Testis (tissue), 3 donors: ENCODE results near the gene PPP1R14C. TPM values are rescaled to one million over a fixed set of nuclear protein-coding genes. Genes with fewer than 3 reads are reported as not detected.

ENCODE experiments used
- DNase-seq: peaks from one replicate; pipeline ENCODE4 v3.0.0-alpha.2; 2019
- H3K27ac ChIP-seq, 2 donors: fragments of 200-600 bp; sonication (generic); one replicate each; pipeline ENCODE4 v1.5.1; 2019
- H3K27me3 ChIP-seq: fragments of 200-600 bp; sonication (generic); one replicate; pipeline ENCODE4 v1.5.1; 2019
- H3K36me3 ChIP-seq: fragments of 200-600 bp; sonication (generic); one replicate; pipeline ENCODE4 v1.5.1; 2017; ENCODE audit warnings: low read depth; ENCODE audit errors: missing control alignments
- H3K4me1 ChIP-seq: fragments of 200-600 bp; sonication (generic); one replicate; pipeline ENCODE4 v1.5.1; 2019
- H3K4me3 ChIP-seq, 2 donors: fragments of 200-600 bp; sonication (generic); one replicate each; pipeline ENCODE4 v1.5.1; 2017 to 2019
- H3K9me3 ChIP-seq: fragments of 200-600 bp; sonication (generic); one replicate; pipeline ENCODE4 v1.5.1; 2017
- POLR2A ChIP-seq: fragments of 450-650 bp; IDR thresholded peaks from one replicate; pipeline ENCODE4 v1.6.1; 2017; ENCODE audit warnings: antibody characterized with exemption, mild to moderate bottlenecking, moderate library complexity
- WGBS, 2 donors: methylation state at CpG; one replicate each; pipeline ENCODE4 v1.1.5; 2018; 5-methylcytosine and 5-hydroxymethylcytosine counted together
- intact Hi-C: fragments of 100-400 bp; cut with DNase I; formaldehyde crosslinking; loops from one replicate; pipeline ENCODE4 v1.15.1; 2023; ENCODE audit warnings: low total_unique reads
- polyA plus RNA-seq: library from polyadenylated mRNA; stranded (reverse); fragments of 350-450 nt; fragmentation: Illumina TruSeq; extraction: RNeasy Lipid Tissue Mini Kit (QIAGEN cat#74804); gene quantifications from one replicate; pipeline ENCODE4 v1.2.3, GENCODE V29; 2014; ENCODE audit warnings: low read depth, low replicate concordance; ENCODE audit not compliant: insufficient read depth
- total RNA-seq, 2 donors: library from RNA; depleted of rRNA; stranded (reverse); fragments of >200 nt; gene quantifications; one replicate each; pipeline ENCODE4 v1.2.3, GENCODE V29; 2016
- TF ChIP-seq, protein P1 (sequence below), 3 experiments: fragments of 450-650 bp in 2 of 3; fragments of 200-600 bp in 1 of 3; sonication (generic) in 1 of 3; IDR thresholded peaks; one replicate each; pipeline ENCODE4 v1.5.1; 2016 to 2019; ENCODE audit warnings: antibody characterized with exemption in 3 of 3, mild to moderate bottlenecking in 2 of 3, moderate library complexity in 1 of 3

Gene PPP1R14C
- total and polyA plus RNA-seq, 3 donors from 2014 or later = 11.1 to 27.1 (median 22.4) TPM

DNA sequence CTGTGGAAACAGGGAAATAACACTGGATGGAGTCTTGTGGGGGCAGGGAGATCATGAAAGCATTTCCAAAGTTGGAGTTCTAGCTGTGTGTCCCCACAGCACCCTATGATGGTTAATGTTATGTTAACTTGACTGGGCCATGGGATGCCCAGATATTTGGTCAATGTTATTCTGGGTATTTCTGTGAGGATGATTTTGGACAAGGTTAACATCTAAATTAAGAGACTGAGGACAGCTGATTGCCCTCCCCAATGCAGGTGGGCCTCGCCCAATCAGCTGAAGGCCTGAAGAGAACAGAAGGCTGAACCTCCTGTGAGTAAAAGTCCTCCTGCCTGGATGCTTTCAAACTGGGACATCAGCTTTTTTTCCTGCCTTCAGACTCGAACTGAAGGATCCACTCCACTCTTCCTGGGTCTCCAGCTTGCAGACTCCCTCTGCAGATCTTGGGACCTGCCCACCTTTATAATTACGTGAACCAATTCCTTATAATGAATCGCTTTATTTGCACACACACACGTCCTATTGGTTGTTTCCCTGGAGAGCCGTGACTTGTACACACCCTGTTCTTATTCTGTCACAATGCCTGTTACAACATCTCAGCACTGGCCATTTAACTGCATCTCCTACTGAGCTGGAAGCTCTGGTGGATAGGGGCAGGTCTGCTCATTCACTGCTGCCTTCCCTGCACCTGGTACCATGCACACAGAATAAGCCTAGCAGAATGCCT, 126.4 kb downstream of the PPP1R14C start:
- no peaks in the 10 kb centered on the region for H3K27me3 ChIP-seq
- TF ChIP-seq, protein P1, sequence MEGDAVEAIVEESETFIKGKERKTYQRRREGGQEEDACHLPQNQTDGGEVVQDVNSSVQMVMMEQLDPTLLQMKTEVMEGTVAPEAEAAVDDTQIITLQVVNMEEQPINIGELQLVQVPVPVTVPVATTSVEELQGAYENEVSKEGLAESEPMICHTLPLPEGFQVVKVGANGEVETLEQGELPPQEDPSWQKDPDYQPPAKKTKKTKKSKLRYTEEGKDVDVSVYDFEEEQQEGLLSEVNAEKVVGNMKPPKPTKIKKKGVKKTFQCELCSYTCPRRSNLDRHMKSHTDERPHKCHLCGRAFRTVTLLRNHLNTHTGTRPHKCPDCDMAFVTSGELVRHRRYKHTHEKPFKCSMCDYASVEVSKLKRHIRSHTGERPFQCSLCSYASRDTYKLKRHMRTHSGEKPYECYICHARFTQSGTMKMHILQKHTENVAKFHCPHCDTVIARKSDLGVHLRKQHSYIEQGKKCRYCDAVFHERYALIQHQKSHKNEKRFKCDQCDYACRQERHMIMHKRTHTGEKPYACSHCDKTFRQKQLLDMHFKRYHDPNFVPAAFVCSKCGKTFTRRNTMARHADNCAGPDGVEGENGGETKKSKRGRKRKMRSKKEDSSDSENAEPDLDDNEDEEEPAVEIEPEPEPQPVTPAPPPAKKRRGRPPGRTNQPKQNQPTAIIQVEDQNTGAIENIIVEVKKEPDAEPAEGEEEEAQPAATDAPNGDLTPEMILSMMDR (IDR thresholded peaks at IDR 0.05) = no peak
- no peak for TF ChIP-seq POLR2A
- DNase-seq = no peak
- H3K4me1 ChIP-seq = peaks cover 4% of the 10 kb centered on the region
- H3K4me3 ChIP-seq = no peak overlapping the region
- WGBS, 2 donors = 95 to 96% methylated on average over 6 of the region's 6 CpGs
- H3K27ac ChIP-seq = no peak overlapping the region
- intact Hi-C loops = no loop called here
- no peaks in the 10 kb centered on the region for H3K9me3 ChIP-seq
- no peaks in the 10 kb centered on the region for H3K36me3 ChIP-seq

DNA sequence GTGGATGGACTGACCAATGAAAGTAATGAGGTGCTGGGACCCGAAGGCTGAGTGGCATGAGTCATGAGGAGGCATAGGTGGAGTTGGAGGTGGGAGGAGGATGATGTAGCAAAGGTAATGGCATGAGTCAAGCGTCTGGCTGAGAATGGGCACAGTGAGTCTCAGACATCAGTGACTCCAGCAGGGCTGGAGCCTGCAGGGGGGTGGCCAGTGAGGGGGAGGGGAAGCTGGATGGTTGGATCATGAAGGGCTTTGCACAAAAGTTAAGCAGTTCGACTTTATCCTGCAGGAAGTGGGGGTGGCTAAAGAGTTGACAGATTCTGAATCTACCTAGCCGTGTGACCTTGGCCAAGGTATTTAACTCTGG, 127.0 kb downstream of the PPP1R14C start:
- 71 to 78% methylated on average over 4 of the region's 4 CpGs for WGBS, 2 donors
- intact Hi-C loops = no loop called here
- DNase-seq = no peak
- Histone ChIP-seq H3K4me3 (no peak overlapping the region), H3K36me3 (no peaks in the 10 kb centered on the region), H3K9me3 (no peaks in the 10 kb centered on the region), H3K27ac (no peak overlapping the region), H3K27me3 (no peaks in the 10 kb centered on the region), H3K4me1 (peaks cover 4% of the 10 kb centered on the region)
- TF ChIP-seq, protein P1 (IDR thresholded peaks at IDR 0.05) = no peak
- no peak for TF ChIP-seq POLR2A

DNA sequence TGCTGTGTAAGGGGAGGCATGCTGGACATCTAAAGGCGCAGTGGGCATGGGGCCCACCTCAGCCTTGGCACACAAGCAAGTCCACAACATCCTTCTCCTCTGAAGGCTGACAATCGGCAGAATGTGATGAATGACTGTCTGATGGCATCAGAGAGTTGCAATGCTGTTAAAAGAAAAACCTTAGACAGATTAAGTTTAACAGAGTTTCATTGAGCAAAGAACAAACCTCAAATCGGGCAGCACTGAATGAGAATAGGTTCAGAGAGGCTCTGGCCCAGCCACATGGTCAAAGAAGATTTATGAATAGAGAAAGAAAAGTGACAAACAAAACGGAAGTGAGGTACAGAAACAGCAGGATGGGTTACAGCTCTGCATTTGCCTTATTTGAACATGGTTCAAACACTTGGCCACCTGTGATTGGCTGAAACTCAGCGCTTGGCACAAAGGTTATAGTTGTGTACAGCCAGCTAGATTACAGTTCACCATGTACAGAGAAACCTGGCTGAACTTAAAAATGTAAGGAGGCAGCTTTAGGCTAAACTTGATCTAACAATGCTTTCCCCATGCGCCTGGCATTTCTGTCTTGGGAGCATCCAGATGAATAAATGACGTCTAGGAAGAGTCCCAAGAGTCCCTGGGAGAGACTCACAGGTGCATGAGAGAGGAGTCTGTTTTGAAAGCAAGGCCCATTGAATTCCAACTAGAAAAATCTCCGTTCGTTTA, 127.6 kb downstream of the PPP1R14C start:
- TF ChIP-seq POLR2A = no peak
- TF ChIP-seq, protein P1 (IDR thresholded peaks at IDR 0.05) = no peak
- H3K4me3 ChIP-seq = no peak overlapping the region
- H3K27ac ChIP-seq = no peak overlapping the region
- WGBS, 2 donors = 87 to 94% methylated on average over 9 of the region's 9 CpGs
- no peaks in the 10 kb centered on the region for H3K36me3 ChIP-seq
- no peaks in the 10 kb centered on the region for H3K27me3 ChIP-seq
- no peaks in the 10 kb centered on the region for H3K9me3 ChIP-seq
- intact Hi-C loops = no loop called here
- peaks cover 4% of the 10 kb centered on the region for H3K4me1 ChIP-seq
- DNase-seq = no peak

DNA sequence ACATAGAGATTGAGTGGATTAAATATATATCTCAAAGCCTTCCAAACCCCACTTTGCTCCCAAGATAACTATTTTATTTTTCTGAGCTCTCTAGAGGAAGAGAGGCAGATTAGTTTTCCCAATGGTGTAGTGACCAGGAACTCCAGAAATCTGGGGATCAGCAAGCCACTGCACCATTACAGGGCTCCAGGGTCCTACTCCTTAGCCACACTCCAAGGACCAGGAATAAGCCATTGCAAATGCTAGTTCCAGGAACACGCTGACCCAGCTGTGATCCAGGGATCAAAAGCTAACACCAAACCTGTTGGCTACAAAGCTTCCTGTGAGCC, 128.3 kb downstream of the PPP1R14C start:
- H3K4me1 ChIP-seq = peaks cover 4% of the 10 kb centered on the region
- no peak overlapping the region for H3K27ac ChIP-seq
- no peak for DNase-seq
- H3K9me3 ChIP-seq = no peaks in the 10 kb centered on the region
- no peaks in the 10 kb centered on the region for H3K36me3 ChIP-seq
- no peak for TF ChIP-seq POLR2A
- TF ChIP-seq, protein P1 (IDR thresholded peaks at IDR 0.05) = no peak
- no peaks in the 10 kb centered on the region for H3K27me3 ChIP-seq
- intact Hi-C loops = no loop called here
- WGBS, 2 donors = 93 to 100% methylated on average over 1 of the region's 1 CpG
- H3K4me3 ChIP-seq = no peak overlapping the region
